IMR-90 (cell line): ENCODE measurements around the gene DIPK1A. TPM values are rescaled to one million over a fixed set of nuclear protein-coding genes. Genes with fewer than 3 reads are reported as not detected.

Experiments
- ATAC-seq: fragments of 200-7000 bp; cut with Tn5 transposase; 2 replicates; pipeline ENCODE4 v1.9.1; 2020; ENCODE audit warnings: low read depth, mild to moderate bottlenecking, moderate library complexity
- BruUV-seq: library from RNA; stranded (reverse); fragments of 400-500 nt; replicated peaks from 2 replicates; lab custom pipeline; 2021; lab: Mats Ljungman, UMichigan
- CTCF ChIA-PET: fragments of 300-600 bp; formaldehyde crosslinking; extraction: SDS; loops from one replicate; lab custom pipeline; 2021; ENCODE audit warnings: antibody characterized with exemption; lab: Yijun Ruan, JAX
- POLR2A ChIA-PET: fragments of 300-600 bp; sonication (Branson Sonifier 250); formaldehyde crosslinking; loops from one replicate; lab custom pipeline; 2022; ENCODE audit warnings: antibody characterized with exemption; ENCODE audit not compliant: unreplicated experiment; lab: Charles Lee
- DNase-seq: peaks from one replicate; pipeline ENCODE4 v3.0.0; 2013
- H2AFZ ChIP-seq: replicated peaks from 2 replicates; pipeline ENCODE3; 2013; ENCODE audit warnings: low read length, mild to moderate bottlenecking; ENCODE audit not compliant: poor library complexity
- H2AK5ac ChIP-seq: 2 replicates; pipeline ENCODE4 v1.6.1; 2013; ENCODE audit warnings: low read depth, low read length, inconsistent platforms
- H2AK9ac ChIP-seq: replicated peaks from 2 replicates; pipeline ENCODE3; 2013; ENCODE audit warnings: mild to moderate bottlenecking, low read depth, low read length, moderate library complexity; ENCODE audit not compliant: poor library complexity
- H2BK120ac ChIP-seq: 2 replicates; pipeline ENCODE4 v1.6.1; 2013; ENCODE audit warnings: low read depth, low read length, inconsistent platforms
- H2BK15ac ChIP-seq: 3 replicates; pipeline ENCODE4 v1.6.1; 2013; ENCODE audit warnings: low read depth, low read length, inconsistent platforms
- H2BK20ac ChIP-seq: 2 replicates; pipeline ENCODE4 v1.6.1; 2013; ENCODE audit warnings: low read depth, mild to moderate bottlenecking, inconsistent platforms, low read length, moderate library complexity
- H2BK5ac ChIP-seq: 2 replicates; pipeline ENCODE4 v1.6.1; 2013; ENCODE audit warnings: mild to moderate bottlenecking, low read depth, low read length, inconsistent platforms; ENCODE audit not compliant: poor library complexity, severe bottlenecking
- H3K14ac ChIP-seq: replicated peaks from 2 replicates; pipeline ENCODE4 v1.6.1; 2013; ENCODE audit warnings: low read depth, low read length, inconsistent platforms
- H3K18ac ChIP-seq: 2 replicates; pipeline ENCODE4 v1.6.1; 2013; ENCODE audit warnings: low read depth, low read length, control low read depth
- H3K23ac ChIP-seq: 2 replicates; pipeline ENCODE4 v1.6.1; 2013; ENCODE audit warnings: low read depth, low read length, inconsistent platforms
- H3K27ac ChIP-seq: 2 replicates; pipeline ENCODE4 v1.5.1; 2013; ENCODE audit warnings: mild to moderate bottlenecking, control low read depth, low read length; ENCODE audit not compliant: insufficient read depth
- H3K27me3 ChIP-seq: 2 replicates; pipeline ENCODE4 v1.6.1; 2013; ENCODE audit warnings: low read length; ENCODE audit not compliant: control insufficient read depth, insufficient read depth
- H3K36me3 ChIP-seq: 2 replicates; pipeline ENCODE4 v1.6.1; 2013; ENCODE audit warnings: low read length, mixed read lengths; ENCODE audit not compliant: control insufficient read depth, insufficient read depth
- H3K4ac ChIP-seq: 2 replicates; pipeline ENCODE4 v1.6.1; 2013; ENCODE audit warnings: low read depth, low read length, inconsistent platforms
- H3K4me1 ChIP-seq: 2 replicates; pipeline ENCODE4 v1.6.1; 2013; ENCODE audit warnings: low read length, mixed read lengths; ENCODE audit not compliant: control insufficient read depth, insufficient read depth
- H3K4me2 ChIP-seq: 2 replicates; pipeline ENCODE4 v1.6.1; 2013; ENCODE audit warnings: low read depth, mild to moderate bottlenecking, control low read depth, low read length, moderate library complexity
- H3K4me3 ChIP-seq: 2 replicates; pipeline ENCODE4 v1.5.1; 2013; ENCODE audit warnings: low read depth, mild to moderate bottlenecking, control low read depth, low read length, moderate library complexity; ENCODE audit not compliant: insufficient read depth
- H3K56ac ChIP-seq: 2 replicates; pipeline ENCODE4 v1.6.1; 2013; ENCODE audit warnings: low read length, inconsistent platforms; ENCODE audit not compliant: insufficient read depth; ENCODE audit errors: extremely low read depth
- H3K79me1 ChIP-seq, 2 experiments: 2 replicates each; pipeline ENCODE4 v1.6.1; 2013; ENCODE audit warnings: low read length in 2 of 2, inconsistent platforms in 1 of 2, low read depth in 1 of 2
- H3K9ac ChIP-seq: 2 replicates; pipeline ENCODE4 v1.6.1; 2013; ENCODE audit warnings: low read depth, low read length, control low read depth
- H3K9me1 ChIP-seq: 2 replicates; pipeline ENCODE4 v1.6.1; 2013; ENCODE audit warnings: low read length, inconsistent platforms; ENCODE audit not compliant: insufficient read depth
- H3K9me3 ChIP-seq: 2 replicates; pipeline ENCODE4 v1.6.1; 2013; ENCODE audit warnings: low read length; ENCODE audit not compliant: control insufficient read depth, insufficient read depth
- H4K20me1 ChIP-seq: 2 replicates; pipeline ENCODE4 v1.6.1; 2013; ENCODE audit warnings: low read length, inconsistent platforms; ENCODE audit not compliant: insufficient read depth
- H4K5ac ChIP-seq: 2 replicates; pipeline ENCODE4 v1.6.1; 2013; ENCODE audit warnings: mild to moderate bottlenecking, low read depth, low read length, control low read depth
- H4K8ac ChIP-seq, 2 experiments: 2 replicates each; pipeline ENCODE4 v1.6.1; 2013; ENCODE audit warnings: low read depth in 2 of 2, low read length in 2 of 2, control low read depth in 1 of 2, inconsistent platforms in 1 of 2
- H4K91ac ChIP-seq: 2 replicates; pipeline ENCODE4 v1.6.1; 2013; ENCODE audit warnings: low read depth, low read length, inconsistent platforms; ENCODE audit not compliant: insufficient read depth
- CEBPB ChIP-seq: IDR thresholded peaks from 2 replicates; pipeline ENCODE4 v1.6.1; 2012; ENCODE audit warnings: low read depth, low read length, improper control_type of control experiment
- MXI1 ChIP-seq: IDR thresholded peaks from 2 replicates; pipeline ENCODE4 v1.6.1; 2012; ENCODE audit warnings: low read depth, mild to moderate bottlenecking, low read length, moderate library complexity, borderline replicate concordance
- WGBS, 2 experiments: methylation state at CpG; one replicate each; pipeline versions ENCODE4 v1.1.5 to v1.1.7; 2013; ENCODE audit warnings: missing lambda C conversion rate in 2 of 2; ENCODE audit not compliant: insufficient read length in 1 of 2; ENCODE audit errors: extremely low coverage in 2 of 2; 5-methylcytosine and 5-hydroxymethylcytosine counted together
- dilution Hi-C: fragments of 300-500 bp; cut with HindIII; formaldehyde crosslinking; loops from one replicate; pipeline ENCODE4 v1.14.3; 2018; ENCODE audit warnings: low sequenced_read_pairs; ENCODE audit not compliant: unreplicated experiment
- in situ Hi-C: fragments of 300-500 bp; cut with MboI; formaldehyde crosslinking; loops from 3 replicates; pipeline ENCODE4 v1.14.3; 2019; ENCODE audit warnings: low sequenced_read_pairs, inconsistent platforms, mixed read lengths
- intact Hi-C: fragments of 100-400 bp; cut with micrococcal nuclease; formaldehyde crosslinking; loops from 2 replicates; pipeline ENCODE4 v1.10.0; 2022
- polyA plus RNA-seq, 3 experiments: library from polyadenylated mRNA; depleted of rRNA; stranded (reverse); fragments of >200 nt; gene quantifications; 2 replicates each; pipeline ENCODE4 v1.2.3, GENCODE V29; 2012; ENCODE audit warnings: low replicate concordance in 1 of 3
- total RNA-seq: library from RNA; depleted of rRNA; stranded (reverse); fragments of >200 nt; gene quantifications from 2 replicates; pipeline ENCODE4 v1.2.3, GENCODE V29; 2012

Gene DIPK1A
- total and polyA plus RNA-seq, 2 of the 4 experiments (the other 2 are of a cell fraction) = 4.7 to 5.7 TPM

GRCh38 chr1:92923664-92924063 lies 37.6 kb downstream of the DIPK1A start:
- ATAC-seq (no peak), DNase-seq (no peak)
- intact Hi-C loops = no loop called here
- H3K27me3 ChIP-seq = no peaks in the 10 kb centered on the region
- H2BK5ac ChIP-seq = no peak overlapping the region
- H2BK20ac ChIP-seq = peak overlapping the region; percentile 66; the same call in 1 of the 2 replicates
- H4K91ac ChIP-seq = no peak overlapping the region; the same call in 1 of the 2 replicates
- H3K4ac ChIP-seq = no peak overlapping the region
- no peak overlapping the region; a peak in 1 of 4 replicates for H4K8ac ChIP-seq
- no peak overlapping the region; the same call in 1 of the 2 replicates for H3K23ac ChIP-seq
- peaks cover 3% of the 10 kb centered on the region; the same call in 1 of the 2 replicates for H3K4me1 ChIP-seq
- no CpG with 5 or more reads among the region's 4 CpGs for WGBS, 2 experiments
- H3K18ac ChIP-seq = no peak overlapping the region
- no peaks in the 10 kb centered on the region; the same call in 1 of the 2 replicates for H3K9me1 ChIP-seq
- H3K79me1 ChIP-seq = peaks cover 0 to 2% of the 10 kb centered on the region in 2 experiments; a peak in 1 of 4 replicates
- H2AK5ac ChIP-seq = no peak overlapping the region
- H4K20me1 ChIP-seq = no peaks in the 10 kb centered on the region
- no peak overlapping the region for H2AK9ac ChIP-seq
- no peak overlapping the region; the same call in 2 of the 3 replicates for H2BK15ac ChIP-seq
- no peak overlapping the region for H3K4me3 ChIP-seq
- no peak overlapping the region for H3K27ac ChIP-seq
- H2AFZ ChIP-seq = no peak overlapping the region
- H3K14ac ChIP-seq = no peak overlapping the region
- H3K9me3 ChIP-seq = no peaks in the 10 kb centered on the region
- no peak overlapping the region for H2BK120ac ChIP-seq
- POLR2A ChIA-PET = no interaction called here
- H3K9ac ChIP-seq = no peak overlapping the region
- CTCF ChIA-PET = no interaction called here
- dilution Hi-C loops = no loop called here
- no peak for TF ChIP-seq MXI1
- TF ChIP-seq CEBPB = peak; percentile 34; the same call in 1 of the 2 replicates
- H3K36me3 ChIP-seq = no peaks in the 10 kb centered on the region
- in situ Hi-C loops = no loop called here
- no TSS peak for BruUV-seq
- H4K5ac ChIP-seq = no peak overlapping the region
- no peak overlapping the region for H3K56ac ChIP-seq
- peak overlapping the region; percentile 23; the same call in 1 of the 2 replicates for H3K4me2 ChIP-seq
